Hindlimb muscle (tissue), 1 donor: ENCODE data around the gene MT1H. TPM values are rescaled to one million over a fixed set of nuclear protein-coding genes. Genes with fewer than 3 reads are reported as not detected.
"Not testable (repeated sequence)": the region's sequence is repeated elsewhere in the genome, so short reads cannot be mapped to it uniquely, and the experiment has no call there.

Experiments used
- DNase-seq: peaks from one replicate; pipeline ENCODE4 v3.0.0-alpha.2; 2013
- polyA plus RNA-seq: library from polyadenylated mRNA; unstranded; fragments of 120-200 nt; gene quantifications from one replicate; pipeline ENCODE4 v1.2.1, GENCODE V29; 2013; ENCODE audit not compliant: insufficient read length

The MT1H gene
- not detected for polyA plus RNA-seq

DNA sequence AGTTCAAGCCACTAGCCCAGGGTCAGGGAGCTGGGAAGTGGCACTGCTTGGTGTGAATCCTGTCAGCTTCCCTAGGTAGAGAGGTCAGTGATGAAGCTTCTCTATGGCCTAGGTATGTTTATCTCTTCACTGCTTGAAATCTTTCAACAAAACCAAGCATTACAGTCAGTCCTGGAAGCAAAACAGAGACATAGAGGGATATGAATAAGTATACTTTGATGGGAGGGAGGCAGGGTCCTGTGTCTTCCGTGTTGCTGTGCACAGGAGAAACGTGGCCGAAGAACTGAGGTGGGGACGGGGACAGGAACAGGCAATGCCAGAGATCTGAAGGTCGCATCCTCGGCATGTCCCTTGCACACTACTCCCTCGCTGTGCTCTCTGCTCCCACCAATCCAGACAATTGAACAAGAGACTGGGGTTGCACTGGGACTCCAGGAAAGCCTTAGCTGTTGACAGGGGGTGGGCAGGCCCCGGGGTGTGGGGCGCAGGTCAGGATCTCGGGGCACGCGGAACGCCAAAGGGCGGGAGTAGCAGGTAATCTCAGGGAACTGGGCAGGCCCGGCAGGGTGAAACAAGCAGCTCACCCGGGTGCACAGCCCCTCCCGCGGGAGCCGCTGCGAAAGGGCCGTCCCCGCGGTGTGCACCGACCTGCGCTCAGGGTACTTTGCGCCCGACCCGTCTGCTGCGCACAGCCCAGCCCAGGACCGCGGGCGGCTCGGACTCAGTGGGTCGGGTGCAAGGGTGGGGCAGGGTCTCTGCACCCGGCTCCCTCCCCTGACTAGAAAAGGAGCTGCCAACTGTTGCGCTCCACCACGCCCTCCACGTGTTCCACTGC is at the start of gene MT1H:
TSS of gene MT1H (plus strand) at position 810 of the 835 bp plus-strand sequence. CDS start 71 bp downstream, outside the sequence.
- no peak for DNase-seq

- DNase-seq, result no peak
Measured at GRCh38 chr16:56620339-56620897, 49.2 kb upstream of the MT1H start.

DNA sequence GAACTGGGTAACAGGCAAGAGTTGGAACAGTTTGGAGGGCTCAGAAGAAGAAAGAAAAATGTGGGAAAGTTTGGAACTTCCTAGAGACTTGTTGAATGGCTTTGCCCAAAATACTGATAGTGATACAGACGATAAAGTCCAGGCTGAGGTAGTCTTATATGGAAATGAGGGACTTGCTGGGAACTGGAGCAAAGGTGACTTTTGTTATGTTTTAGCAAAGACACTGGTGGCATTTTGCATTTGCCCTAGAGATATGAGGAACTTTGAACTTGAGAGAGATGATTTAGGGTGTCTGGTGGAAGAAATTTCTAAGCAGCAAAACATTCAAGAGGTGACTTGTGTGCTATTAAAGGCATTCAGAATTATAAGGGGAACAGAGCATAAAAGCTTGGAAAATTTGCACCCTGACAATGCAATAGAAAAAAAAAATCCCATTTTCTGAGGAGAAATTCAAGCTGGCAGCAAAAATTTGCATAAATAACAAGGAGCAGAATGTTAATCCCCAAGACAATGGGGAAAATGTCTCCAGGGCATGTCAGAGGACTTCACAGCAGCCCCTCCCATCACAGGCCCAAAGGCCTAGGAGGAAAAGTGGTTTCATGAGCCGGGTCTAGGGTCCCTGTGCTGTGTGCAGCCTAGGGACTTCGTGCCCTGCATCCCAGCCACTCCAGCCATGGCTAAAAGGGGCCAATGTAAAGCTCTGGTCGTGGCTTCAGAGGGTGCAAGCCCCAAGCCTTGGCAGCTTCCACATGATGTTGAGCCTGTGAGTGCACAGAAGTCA is 47.8 kb upstream of the MT1H start:
- not testable (repeated sequence) for DNase-seq

- not testable (repeated sequence) for DNase-seq
Measured at GRCh38 chr16:56623184-56623583, 46.4 kb upstream of the MT1H start.

DNA sequence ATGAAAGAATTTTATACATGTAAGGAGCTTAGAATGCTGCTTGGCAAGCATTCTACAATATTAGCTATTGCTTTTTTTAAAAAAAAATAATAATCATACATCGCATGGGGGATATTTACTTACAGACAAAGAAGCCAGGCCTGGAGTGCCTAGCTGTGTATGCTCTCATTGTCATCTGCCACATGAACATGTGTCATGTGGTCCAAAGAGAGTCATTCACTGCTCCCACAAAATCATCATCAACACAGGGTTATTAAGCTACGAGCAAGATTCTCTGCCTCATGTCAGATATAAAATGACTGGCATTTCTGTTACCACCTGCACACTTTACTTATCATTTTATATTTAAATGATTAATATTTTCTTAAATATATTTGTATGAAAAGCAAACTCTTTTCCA is 46.0 kb upstream of the MT1H start:
- no peak for DNase-seq

GRCh38 chr16:56625140-56625942 is 44.3 kb upstream of the MT1H start, which contains the start of gene MT1E:
TSS of gene MT1E (plus strand) at chr16:56625781. CDS start at chr16:56625852, 71 bp downstream.
- DNase-seq, result peak; percentile 72

GRCh38 chr16:56625943-56626654 is 43.5 kb upstream of the MT1H start:
- DNase-seq, result peak; percentile 55

DNA sequence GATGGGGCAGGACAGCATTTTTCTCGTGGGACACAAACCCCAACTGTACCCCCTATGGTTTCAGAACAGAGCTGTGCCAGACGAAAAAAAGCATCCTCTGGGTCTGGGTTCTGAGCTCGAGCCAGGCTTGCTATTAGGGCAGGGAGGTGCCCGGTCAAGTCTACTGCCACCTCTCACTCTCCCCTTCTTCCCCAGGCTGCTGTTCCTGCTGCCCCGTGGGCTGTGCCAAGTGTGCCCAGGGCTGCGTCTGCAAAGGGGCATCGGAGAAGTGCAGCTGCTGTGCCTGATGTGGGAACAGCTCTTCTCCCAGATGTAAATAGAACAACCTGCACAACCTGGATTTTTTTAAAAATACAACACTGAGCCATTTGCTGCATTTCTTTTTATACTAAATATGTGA is 42.9 kb upstream of the MT1H start:
- DNase-seq, result no peak

DNA sequence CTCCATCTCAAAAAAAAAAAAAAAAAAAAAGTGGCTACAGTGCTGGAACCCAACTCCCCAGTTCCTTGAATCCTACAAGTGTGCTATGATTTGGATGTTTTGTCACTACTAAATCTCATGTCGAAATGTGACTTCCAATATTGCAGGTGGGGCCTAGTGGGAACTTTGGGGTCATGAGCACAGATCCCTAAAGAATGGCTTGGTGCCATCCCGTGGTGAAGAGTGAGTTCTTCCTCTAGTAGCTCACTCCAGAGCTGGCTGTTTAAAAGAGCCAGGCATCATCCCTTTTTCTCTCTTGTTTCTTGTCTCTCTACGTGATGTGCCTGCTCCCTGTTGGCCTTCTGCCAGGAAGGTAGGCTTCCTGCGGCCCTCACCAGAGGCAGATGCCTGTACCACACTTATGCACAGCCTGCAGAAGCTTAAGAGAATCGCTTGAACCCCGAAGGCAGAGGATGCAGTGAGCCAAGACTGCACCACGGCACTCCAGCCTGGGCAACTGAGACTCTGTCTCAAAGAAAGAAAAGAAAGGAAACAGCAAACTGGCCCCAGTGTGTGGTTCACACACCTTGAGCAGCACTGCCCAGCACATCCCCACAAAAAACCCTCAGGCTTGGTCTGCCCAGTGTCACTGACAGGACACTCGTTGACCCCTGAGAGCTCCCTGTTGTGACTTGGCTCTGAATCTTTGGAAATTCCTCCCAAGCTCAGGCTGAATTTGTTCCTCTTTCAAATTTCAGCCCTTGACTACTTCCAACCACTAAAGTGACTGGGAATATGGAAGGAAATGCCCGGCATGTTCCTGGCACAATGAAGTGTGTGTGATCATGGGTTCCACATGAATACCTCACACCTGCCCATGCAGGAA is 40.9 kb upstream of the MT1H start:
- no peak for DNase-seq

- no peak for DNase-seq
Measured at GRCh38 chr16:56629531-56629930, 40.1 kb upstream of the MT1H start.

GRCh38 chr16:56630134-56630533 is 39.5 kb upstream of the MT1H start:
- DNase-seq, result no peak

DNA sequence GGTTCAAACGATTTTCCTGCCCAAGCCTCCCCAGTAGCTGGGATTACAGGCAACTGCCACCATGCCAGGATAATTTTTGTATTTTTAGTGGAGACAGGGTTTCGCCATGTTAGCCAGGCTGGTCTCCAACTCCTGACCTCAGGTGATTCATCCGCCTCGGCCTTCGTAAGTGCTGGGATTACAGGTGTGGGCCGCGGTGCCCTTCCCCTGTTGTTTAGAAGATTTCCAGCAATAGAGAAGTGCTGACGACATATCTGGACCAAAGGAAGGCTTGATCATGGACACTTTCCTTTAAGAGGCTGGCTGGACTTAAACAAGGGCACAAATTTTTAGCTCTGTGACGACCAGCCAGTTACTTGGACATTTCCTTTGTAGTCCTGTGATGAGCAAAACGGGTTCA is 38.4 kb upstream of the MT1H start:
- DNase-seq, result no peak

DNA sequence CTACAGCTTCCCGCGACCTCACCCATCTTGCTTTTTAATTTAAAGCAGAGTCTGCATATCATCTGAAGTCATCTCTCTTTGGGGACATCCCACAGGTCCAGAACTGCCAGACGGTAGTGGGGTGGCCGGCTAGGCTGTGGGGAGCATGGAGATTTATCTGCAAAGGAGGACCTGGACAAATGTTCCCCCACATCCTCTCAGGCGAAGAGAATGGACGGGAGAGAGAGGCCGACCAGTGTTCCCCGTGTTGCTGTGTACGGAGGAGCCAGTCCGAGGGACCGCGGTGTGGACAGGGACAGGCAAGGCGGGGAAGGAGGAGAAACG is 37.8 kb upstream of the MT1H start:
- no peak for DNase-seq

DNA sequence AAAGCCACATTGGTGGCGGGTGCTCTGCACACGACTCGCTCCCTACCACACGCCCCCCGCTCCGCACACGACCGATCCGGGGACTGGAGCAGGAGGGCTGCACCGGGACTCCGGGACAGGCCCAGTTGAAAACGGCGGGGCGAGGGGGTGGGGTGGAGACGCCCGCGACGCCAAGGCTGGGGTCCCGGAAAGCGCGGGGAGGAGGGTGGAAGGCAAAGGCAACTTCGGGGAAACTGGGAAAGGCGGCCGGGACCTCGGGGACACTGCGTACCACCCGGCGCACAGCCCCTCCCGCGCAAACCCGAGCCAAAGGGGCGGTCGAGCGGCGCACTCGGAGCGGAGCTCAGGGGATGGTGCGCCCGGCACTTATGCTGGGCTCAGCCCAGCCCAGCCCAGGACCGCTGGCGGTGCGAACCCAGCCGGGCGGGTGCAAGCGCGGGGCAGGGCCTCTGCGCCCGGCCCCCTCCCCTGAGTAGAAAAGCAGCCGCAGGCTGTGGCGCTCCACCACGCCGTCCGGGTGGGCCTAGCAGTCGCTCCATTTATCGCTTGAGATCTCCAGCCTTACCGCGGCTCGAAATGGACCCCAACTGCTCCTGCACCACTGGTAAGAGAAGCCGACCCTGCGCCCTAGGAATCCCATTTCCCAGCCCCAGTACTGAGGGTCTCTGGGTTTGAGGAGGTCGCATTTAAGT is 37.3 kb upstream of the MT1H start, which contains the start of gene MT1M:
TSS of gene MT1M (plus strand) at position 504 of the 692 bp plus-strand sequence. CDS start at position 577, 73 bp downstream.
- DNase-seq, result no peak

GRCh38 chr16:56632848-56633365 is 36.7 kb upstream of the MT1H start:
- no peak for DNase-seq

- DNase-seq, result no peak
Measured at GRCh38 chr16:56633535-56633934, 36.1 kb upstream of the MT1H start.

DNA sequence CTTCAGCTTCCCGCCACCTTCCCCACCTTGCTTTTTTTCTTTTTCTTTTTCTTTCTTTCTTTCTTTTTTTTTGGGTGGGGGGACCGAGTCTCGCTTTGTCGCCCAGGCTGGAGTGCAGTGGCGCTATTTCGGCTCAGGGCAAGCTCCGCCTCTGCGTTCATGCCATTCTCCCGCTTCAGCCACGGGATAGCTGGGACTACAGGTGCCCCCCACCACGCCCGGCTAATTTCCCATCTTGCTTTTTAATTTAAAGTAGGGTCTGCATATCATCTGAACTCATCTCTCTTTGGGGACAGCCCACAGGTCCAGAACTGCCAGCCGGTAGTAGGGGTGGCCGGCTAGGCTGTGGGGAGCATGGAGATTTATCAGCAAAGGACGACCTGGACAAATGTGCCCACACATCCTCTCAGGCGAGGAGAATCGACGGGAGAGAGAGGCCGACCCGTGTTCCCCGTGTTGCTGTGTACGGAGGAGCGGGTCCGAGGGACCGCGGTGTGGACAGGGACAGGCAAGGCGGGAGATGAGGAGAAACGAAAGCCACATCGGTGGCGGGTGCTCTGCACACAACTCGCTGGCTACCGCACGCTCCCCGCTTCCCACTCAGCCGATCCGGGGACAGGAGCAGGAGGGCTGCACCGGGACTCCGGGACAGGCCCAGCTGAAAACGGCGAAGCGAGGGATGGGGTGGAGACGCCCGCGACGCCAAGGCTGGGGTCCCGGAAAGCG is 34.7 kb upstream of the MT1H start:
- DNase-seq, result no peak

GRCh38 chr16:56635441-56635967 is 34.1 kb upstream of the MT1H start:
- no peak for DNase-seq
